Measurements from ENCODE around the gene INPP5D.
A peak's percentile ranks its signal among the peaks of the same experiment; 100 is the strongest.

INPP5D gene

GRCh38 chr2:233137040-233137439, 76.9 kb downstream of the INPP5D start:
- H3K4me3 ChIP-seq (ENCODE audit: low read length) = no peak overlapping the region
- DNase-seq (ENCODE audit: low read depth) = no peak
- TF ChIP-seq CTCF (IDR thresholded peaks at IDR 0.05; ENCODE audit: insufficient read depth, low read depth, low read length, missing control alignments) = no peak

- no peak for TF ChIP-seq CTCF (IDR thresholded peaks at IDR 0.05; ENCODE audit: insufficient read depth, low read depth, low read length, missing control alignments)
- DNase-seq (ENCODE audit: low read depth) = no peak
- peak overlapping the region; percentile 85 for H3K4me3 ChIP-seq (ENCODE audit: low read length)
These were observed 80.0 kb downstream of the INPP5D start for GRCh38 chr2:233140077-233140585.

GRCh38 chr2:233140978-233141377, 80.8 kb downstream of the INPP5D start:
- no peak for TF ChIP-seq CTCF (IDR thresholded peaks at IDR 0.05; ENCODE audit: insufficient read depth, low read depth, low read length, missing control alignments)
- peak overlapping the region; percentile 85 for H3K4me3 ChIP-seq (ENCODE audit: low read length)
- DNase-seq (ENCODE audit: low read depth) = no peak

GRCh38 chr2:233141901-233142300, 81.8 kb downstream of the INPP5D start:
- no peak for TF ChIP-seq CTCF (IDR thresholded peaks at IDR 0.05; ENCODE audit: insufficient read depth, low read depth, low read length, missing control alignments)
- no peak for DNase-seq (ENCODE audit: low read depth)
- peak overlapping the region; percentile 22 for H3K4me3 ChIP-seq (ENCODE audit: low read length)

- TF ChIP-seq CTCF (IDR thresholded peaks at IDR 0.05; ENCODE audit: insufficient read depth, low read depth, low read length, missing control alignments) = no peak
- no peak for DNase-seq (ENCODE audit: low read depth)
- H3K4me3 ChIP-seq (ENCODE audit: low read length) = peak overlapping the region; percentile 22
These were observed 82.3 kb downstream of the INPP5D start for GRCh38 chr2:233142355-233142897.

- no peak for TF ChIP-seq CTCF (IDR thresholded peaks at IDR 0.05; ENCODE audit: insufficient read depth, low read depth, low read length, missing control alignments)
- no peak overlapping the region for H3K4me3 ChIP-seq (ENCODE audit: low read length)
- no peak for DNase-seq (ENCODE audit: low read depth)
These were observed 83.7 kb downstream of the INPP5D start for GRCh38 chr2:233143700-233144331.

- DNase-seq (ENCODE audit: low read depth) = no peak
- H3K4me3 ChIP-seq (ENCODE audit: low read length) = no peak overlapping the region
- no peak for TF ChIP-seq CTCF (IDR thresholded peaks at IDR 0.05; ENCODE audit: insufficient read depth, low read depth, low read length, missing control alignments)
These were observed 85.6 kb downstream of the INPP5D start for GRCh38 chr2:233145726-233146125.

Data from epithelial cell of esophagus (primary cell).